ENCODE results near the gene LRIG1.

The LRIG1 gene

DNA sequence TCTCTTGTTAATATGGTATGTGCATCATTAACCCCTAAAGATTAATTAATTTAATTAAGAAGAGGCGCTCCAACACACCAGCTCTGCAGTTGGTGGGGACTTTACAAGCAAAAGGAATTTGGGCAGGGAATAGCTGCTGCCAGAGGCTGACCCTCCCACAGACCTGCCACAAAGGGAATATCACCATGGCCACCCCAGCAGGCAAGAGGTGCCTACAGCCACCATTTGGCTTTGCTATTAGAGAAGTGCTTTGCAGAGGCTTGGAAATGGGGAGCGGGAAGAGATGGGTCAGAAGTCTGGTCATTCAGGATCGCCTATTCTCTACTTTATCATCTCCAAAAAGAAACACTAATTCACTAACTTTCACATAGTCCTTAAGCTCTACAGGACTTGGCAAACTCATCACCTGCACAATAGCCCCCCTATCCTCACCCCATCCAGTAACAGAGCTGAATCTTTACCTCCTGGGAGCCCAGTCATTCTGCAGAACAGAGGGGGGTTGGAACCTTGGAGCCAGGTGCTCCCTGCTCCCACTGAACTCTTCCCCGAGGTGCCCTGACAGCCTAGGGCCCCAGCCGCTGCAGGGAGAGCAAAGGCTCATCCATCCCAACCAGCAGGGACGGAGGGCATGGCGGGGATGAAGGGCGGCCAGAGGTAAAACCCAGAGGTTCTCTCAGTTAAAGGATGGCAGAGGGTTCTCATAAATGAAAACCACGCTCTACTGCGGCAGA, 29.7 kb downstream of the LRIG1 start:
- Histone ChIP-seq H3F3A (ENCODE audit: control insufficient read depth, insufficient read depth) (peaks cover 19% of the 10 kb centered on the region), H3K4me3 (ENCODE audit: low read length) (peak overlapping the region; percentile 79), H3K9me2 (replicated peaks; ENCODE audit: control insufficient read depth, low read length) (no peaks in the 10 kb centered on the region), H3K36me3 (ENCODE audit: control insufficient read depth, low read length) (peaks cover 40% of the 10 kb centered on the region), H3K79me2 (ENCODE audit: control insufficient read depth, low read length) (peaks cover 100% of the 10 kb centered on the region), H3K27ac (ENCODE audit: low read depth, low read length) (peak overlapping the region; percentile 89; the same call in 1 of the 2 replicates), H4K20me1 (ENCODE audit: control insufficient read depth, insufficient read depth, low read depth, low read length) (peaks cover 56% of the 10 kb centered on the region), H3K4me2 (ENCODE audit: low read length) (peak overlapping the region; percentile 69), H3K27me3 (ENCODE audit: control insufficient read depth, low read length) (no peaks in the 10 kb centered on the region), H3K4me1 (ENCODE audit: control insufficient read depth, low read length) (peaks cover 98% of the 10 kb centered on the region), H3K9me3 (ENCODE audit: control insufficient read depth, insufficient read depth, low read length) (no peaks in the 10 kb centered on the region)
- TF ChIP-seq EZH2phosphoT487 (IDR thresholded peaks at IDR 0.05; ENCODE audit: borderline replicate concordance, low read length) = no peak
- TF ChIP-seq CTCF (IDR thresholded peaks at IDR 0.05; ENCODE audit: low read depth, low read length, poor library complexity, severe bottlenecking) = no peak

DNA sequence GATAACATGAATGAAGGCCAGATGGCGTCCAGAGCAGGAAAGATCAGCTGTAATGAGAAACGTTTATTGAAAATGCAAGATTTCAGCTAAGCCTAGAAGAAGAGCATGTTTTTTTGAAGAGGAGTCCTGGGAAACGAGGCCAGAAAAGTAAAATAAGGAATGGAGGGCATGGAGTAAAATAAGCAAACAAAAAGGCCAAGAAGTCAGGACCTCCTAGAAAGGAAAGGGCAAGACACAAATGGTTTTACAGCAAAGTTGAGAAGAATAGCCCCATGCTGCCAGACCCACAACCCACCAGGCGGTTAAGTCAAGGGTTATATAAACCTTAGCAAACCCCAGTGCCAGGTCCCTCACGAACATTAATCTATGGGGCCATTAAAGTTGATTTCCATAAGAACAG, 30.5 kb downstream of the LRIG1 start:
- H3K36me3 ChIP-seq (ENCODE audit: control insufficient read depth, low read length) = peaks cover 40% of the 10 kb centered on the region
- no peak for TF ChIP-seq EZH2phosphoT487 (IDR thresholded peaks at IDR 0.05; ENCODE audit: borderline replicate concordance, low read length)
- no peak for TF ChIP-seq CTCF (IDR thresholded peaks at IDR 0.05; ENCODE audit: low read depth, low read length, poor library complexity, severe bottlenecking)
- no peaks in the 10 kb centered on the region for H3K9me3 ChIP-seq (ENCODE audit: control insufficient read depth, insufficient read depth, low read length)
- H3K27me3 ChIP-seq (ENCODE audit: control insufficient read depth, low read length) = no peaks in the 10 kb centered on the region
- peaks cover 19% of the 10 kb centered on the region for H3F3A ChIP-seq (ENCODE audit: control insufficient read depth, insufficient read depth)
- no peaks in the 10 kb centered on the region for H3K9me2 ChIP-seq (replicated peaks; ENCODE audit: control insufficient read depth, low read length)
- peaks cover 100% of the 10 kb centered on the region for H3K79me2 ChIP-seq (ENCODE audit: control insufficient read depth, low read length)
- peaks cover 98% of the 10 kb centered on the region for H3K4me1 ChIP-seq (ENCODE audit: control insufficient read depth, low read length)
- peak overlapping the region; percentile 69 for H3K4me2 ChIP-seq (ENCODE audit: low read length)
- H3K4me3 ChIP-seq (ENCODE audit: low read length) = peak overlapping the region; percentile 79
- peak overlapping the region; percentile 89 for H3K27ac ChIP-seq (ENCODE audit: low read depth, low read length)
- peaks cover 60% of the 10 kb centered on the region for H4K20me1 ChIP-seq (ENCODE audit: control insufficient read depth, insufficient read depth, low read depth, low read length)

- H3K9me3 ChIP-seq (ENCODE audit: control insufficient read depth, insufficient read depth, low read length) = no peaks in the 10 kb centered on the region
- peaks cover 62% of the 10 kb centered on the region for H4K20me1 ChIP-seq (ENCODE audit: control insufficient read depth, insufficient read depth, low read depth, low read length)
- H3K36me3 ChIP-seq (ENCODE audit: control insufficient read depth, low read length) = peaks cover 40% of the 10 kb centered on the region
- peaks cover 96% of the 10 kb centered on the region for H3K4me1 ChIP-seq (ENCODE audit: control insufficient read depth, low read length)
- no peaks in the 10 kb centered on the region for H3K27me3 ChIP-seq (ENCODE audit: control insufficient read depth, low read length)
- no peaks in the 10 kb centered on the region for H3K9me2 ChIP-seq (replicated peaks; ENCODE audit: control insufficient read depth, low read length)
- TF ChIP-seq EZH2phosphoT487 (IDR thresholded peaks at IDR 0.05; ENCODE audit: borderline replicate concordance, low read length) (no peak), CTCF (IDR thresholded peaks at IDR 0.05; ENCODE audit: low read depth, low read length, poor library complexity, severe bottlenecking) (no peak)
- peak overlapping the region; percentile 79 for H3K4me3 ChIP-seq (ENCODE audit: low read length)
- peaks cover 19% of the 10 kb centered on the region for H3F3A ChIP-seq (ENCODE audit: control insufficient read depth, insufficient read depth)
- H3K4me2 ChIP-seq (ENCODE audit: low read length) = peak overlapping the region; percentile 69
- H3K27ac ChIP-seq (ENCODE audit: low read depth, low read length) = peak overlapping the region; percentile 89
- peaks cover 100% of the 10 kb centered on the region for H3K79me2 ChIP-seq (ENCODE audit: control insufficient read depth, low read length)
Measured at GRCh38 chr3:66469220-66469640, 31.6 kb downstream of the LRIG1 start.
